ENCODE results near the gene REEP6. TPM values are rescaled to one million over a fixed set of nuclear protein-coding genes. Genes with fewer than 3 reads are reported as not detected.

The REEP6 gene
- total and polyA plus RNA-seq, 2 of the 8 experiments (the other 6 are each of a cell fraction or from before 2014, with no cell fraction given), result 12.6 to 20.7 TPM

- POLR2A ChIA-PET (ENCODE audit: partially characterized antibody), result interaction anchor here (0.5 to 2.7 kb wide), 5 partner anchors 12 to 258 kb away, joined by 3 to 7 read pairs (median 4); partner anchors contain the start of gene MBD3
- TF ChIP-seq RBBP5 (IDR thresholded peaks at IDR 0.05; ENCODE audit: borderline replicate concordance, low read depth, low read length), result no peak
- no peak for TF ChIP-seq SAP30 (IDR thresholded peaks at IDR 0.05; ENCODE audit: insufficient read depth, insufficient replicate concordance, low read length)
- no peak for TF ChIP-seq ATF2 (IDR thresholded peaks at IDR 0.05; ENCODE audit: low read length)
- TF ChIP-seq MAFK (IDR thresholded peaks at IDR 0.05; ENCODE audit: low read depth, low read length), result no peak
Observed at GRCh38 chr19:1523412-1524286, 32.7 kb downstream of the REEP6 start, which contains the start of gene PLK5. PLK5 (plus strand) TSS chr19:1524077; CDS start chr19:1526997, 2,920 bp downstream.

More at GRCh38 chr19:1523412-1524286, 32.7 kb downstream of the REEP6 start, which contains the start of gene PLK5:
- Histone ChIP-seq H4K8ac (ENCODE audit: extremely low read depth, insufficient read depth, low read length) (peak within 1 kb of the TSS; percentile 68), H3K4ac (replicated peaks; ENCODE audit: insufficient read length, low read depth, low read length) (peak within 1 kb of the TSS; percentile 98), H3K9me3 (ENCODE audit: insufficient read depth in 2 of 2, low read depth in 1 of 2, low read length in 1 of 2) (no peaks in the 10 kb centered on the region), H3K27me3 (replicated peaks in 1 of 4; ENCODE audit: control insufficient read depth in 3 of 4, extremely low read depth in 1 of 4, insufficient read depth in 3 of 4, low read length in 3 of 4) (peaks cover 19 to 34% (median 31%) of the 10 kb centered on the region in 4 experiments), H3K4me3 (ENCODE audit: extremely low read depth in 1 of 4, insufficient read depth in 2 of 4, low read depth in 3 of 4, low read length in 4 of 4) (peak within 1 kb of the TSS in 3 of 4 experiments; percentile 25 to 57 (median 35); a peak in 5 of 8 replicates), H2AFZ (ENCODE audit: low read length) (no peak within 1 kb of the TSS), H3K23me2 (ENCODE audit: low read depth, low read length) (peaks cover 8% of the 10 kb centered on the region; the same call in 1 of the 2 replicates), H4K20me1 (replicated peaks in 1 of 2; ENCODE audit: control insufficient read depth in 1 of 2, insufficient read depth in 2 of 2, low read length in 2 of 2) (peaks cover 8 to 14% of the 10 kb centered on the region in 2 experiments), H3K23ac (ENCODE audit: insufficient read length) (peak within 1 kb of the TSS; percentile 83), H2BK15ac (ENCODE audit: low read length) (peak within 1 kb of the TSS; percentile 77; the same call in 1 of the 2 replicates), H3K79me2 (ENCODE audit: control insufficient read depth in 1 of 2, insufficient read depth in 2 of 2, low read length in 2 of 2) (no peaks in the 10 kb centered on the region), H4K5ac (ENCODE audit: insufficient read length, low read depth, low read length) (no peak within 1 kb of the TSS), H2BK5ac (ENCODE audit: low read depth, low read length) (no peak within 1 kb of the TSS), H2BK12ac (ENCODE audit: low read depth, low read length) (peak within 1 kb of the TSS; percentile 40; the same call in 1 of the 2 replicates), H3K18ac (ENCODE audit: extremely low read depth, low read length) (0 out of 2 replicates have a peak within 1 kb of the TSS, but pooled peaks have one; percentile 4), H3K4me1 (replicated peaks in 1 of 4; ENCODE audit: control insufficient read depth in 3 of 4, insufficient read depth in 4 of 4, low read length in 3 of 4) (peaks cover 0 to 3% (median 1%) of the 10 kb centered on the region in 4 experiments; a peak in 3 of 7 replicates), H3K27ac (ENCODE audit: low read depth, low read length) (no peak within 1 kb of the TSS), H3K9ac (replicated peaks in 1 of 4; ENCODE audit: extremely low read depth in 1 of 4, low read depth in 3 of 4, low read length in 3 of 4) (peak within 1 kb of the TSS in 1 of 4 experiments; percentile 57; a peak in 2 of 7 replicates), H2BK120ac (replicated peaks; ENCODE audit: low read depth, low read length) (no peak within 1 kb of the TSS), H4K91ac (replicated peaks; ENCODE audit: insufficient read length, low read length) (no peak within 1 kb of the TSS), H2AK5ac (ENCODE audit: low read depth, low read length) (peak within 1 kb of the TSS; percentile 94), H3K56ac (replicated peaks; ENCODE audit: insufficient read length, low read depth, low read length) (peak within 1 kb of the TSS; percentile 30), H2BK20ac (ENCODE audit: low read length) (no peak within 1 kb of the TSS; the same call in 1 of the 2 replicates), H3K4me2 (ENCODE audit: insufficient read depth in 1 of 2, low read depth in 2 of 2, low read length in 2 of 2) (peak within 1 kb of the TSS; percentile 73 to 97), H3K79me1 (ENCODE audit: low read depth, low read length) (no peaks in the 10 kb centered on the region), H3K36me3 (ENCODE audit: control insufficient read depth in 2 of 4, insufficient read depth in 4 of 4, low read length in 3 of 4) (no peaks in the 10 kb centered on the region; a peak in 1 of 8 replicates), H3K14ac (ENCODE audit: insufficient read length) (no peak within 1 kb of the TSS)
- 20% methylated on average over 41 of the region's 92 CpGs; no CpG with 5 or more reads in 1 of the 2 experiments for WGBS, 2 experiments (ENCODE audit: extremely low coverage in 1 of 2, insufficient coverage in 1 of 2, insufficient read length in 1 of 2, insufficient replicate concordance in 2 of 2, low coverage in 1 of 2, low lambda C conversion rate in 2 of 2, missing lambda C conversion rate in 1 of 2)
- CTCF ChIA-PET (ENCODE audit: partially characterized antibody), result interaction anchor here (0.6 to 1.5 kb wide), 3 partner anchors 9 to 299 kb away, joined by 3 to 4 read pairs (median 3); no protein-coding TSS in a partner anchor
- no peak for DNase-seq (ENCODE audit: low read depth in 1 of 2, low spot score in 2 of 2)
- FAIRE-seq, result no peak

Measured in H1 (cell line).